GM19023 (cell line): ENCODE measurements around the gene MACROD2.
"Not testable (repeated sequence)": the region's sequence is repeated elsewhere in the genome, so short reads cannot be mapped to it uniquely, and the experiment has no call there.

Experiments
- ATAC-seq: cut with Tn5 transposase; IDR thresholded peaks from one replicate; pipeline ENCODE4 v1.9.1; 2021; ENCODE audit warnings: mild to moderate bottlenecking, moderate library complexity; ENCODE audit not compliant: unreplicated experiment

Gene MACROD2

GRCh38 chr20:15185322-15185721, 1190.0 kb downstream of the MACROD2 start:
- ATAC-seq: no peak

GRCh38 chr20:15185913-15186312, 1190.6 kb downstream of the MACROD2 start:
- no peak for ATAC-seq

GRCh38 chr20:15187612-15188011, 1192.3 kb downstream of the MACROD2 start:
- no peak for ATAC-seq

GRCh38 chr20:15188415-15188814, 1193.1 kb downstream of the MACROD2 start:
- no peak for ATAC-seq

GRCh38 chr20:15191082-15191723, 1195.9 kb downstream of the MACROD2 start:
- ATAC-seq: no peak

- ATAC-seq: no peak
Observed at GRCh38 chr20:15195378-15195777, 1200.1 kb downstream of the MACROD2 start.

GRCh38 chr20:15196547-15197255, 1201.4 kb downstream of the MACROD2 start:
- ATAC-seq: no peak

- not testable (repeated sequence) for ATAC-seq
Observed at GRCh38 chr20:15198017-15198416, 1202.7 kb downstream of the MACROD2 start.

- peak; percentile 44 for ATAC-seq
Observed at GRCh38 chr20:15199698-15200097, 1204.4 kb downstream of the MACROD2 start.

GRCh38 chr20:15200147-15200565, 1204.8 kb downstream of the MACROD2 start:
- ATAC-seq: peak; percentile 56

GRCh38 chr20:15201602-15202001, 1206.3 kb downstream of the MACROD2 start:
- no peak for ATAC-seq

GRCh38 chr20:15204234-15204633, 1208.9 kb downstream of the MACROD2 start:
- ATAC-seq: no peak

GRCh38 chr20:15205028-15205427, 1209.7 kb downstream of the MACROD2 start:
- no peak for ATAC-seq

GRCh38 chr20:15205719-15206118, 1210.4 kb downstream of the MACROD2 start:
- no peak for ATAC-seq

- no peak for ATAC-seq
Observed at GRCh38 chr20:15209537-15209936, 1214.2 kb downstream of the MACROD2 start.

GRCh38 chr20:15214051-15214450, 1218.7 kb downstream of the MACROD2 start:
- ATAC-seq: no peak

- ATAC-seq: no peak
Observed at GRCh38 chr20:15220009-15220656, 1224.8 kb downstream of the MACROD2 start.

GRCh38 chr20:15220778-15221565, 1225.7 kb downstream of the MACROD2 start:
- ATAC-seq: no peak

GRCh38 chr20:15222502-15223330, 1227.4 kb downstream of the MACROD2 start:
- no peak for ATAC-seq

- no peak for ATAC-seq
Observed at GRCh38 chr20:15224199-15224598, 1228.9 kb downstream of the MACROD2 start.
